Smooth muscle cell (in vitro differentiated cells): ENCODE measurements around the gene EPHA6. TPM values are rescaled to one million over a fixed set of nuclear protein-coding genes. Genes with fewer than 3 reads are reported as not detected.

Experiments used
- DNase-seq: peaks from one replicate; lab custom pipeline; 2025; ENCODE audit not compliant: unreplicated experiment; lab: John Stamatoyannopoulos, UW
- H2AFZ ChIP-seq: fragments of 200-600 bp; sonication (generic); 2 replicates; pipeline ENCODE4 v1.6.0; 2016; ENCODE audit warnings: antibody characterized with exemption, low read depth, mild to moderate bottlenecking
- H3F3A ChIP-seq: fragments of 200-600 bp; sonication (generic); 2 replicates; pipeline ENCODE4 v1.6.0; 2017; ENCODE audit warnings: antibody characterized with exemption, low read depth
- H3K27ac ChIP-seq: fragments of 200-600 bp; sonication (generic); 2 replicates; pipeline ENCODE4 v1.5.1; 2016; ENCODE audit warnings: low read depth, mild to moderate bottlenecking
- H3K27me3 ChIP-seq: fragments of 200-600 bp; sonication (generic); 2 replicates; pipeline ENCODE4 v1.6.1; 2016; ENCODE audit warnings: low read depth, mild to moderate bottlenecking
- H3K36me3 ChIP-seq: fragments of 200-600 bp; sonication (generic); 2 replicates; pipeline ENCODE4 v1.5.1; 2016; ENCODE audit warnings: low read depth
- H3K4me1 ChIP-seq: fragments of 200-600 bp; sonication (generic); 2 replicates; pipeline ENCODE4 v1.5.1; 2016; ENCODE audit warnings: low read depth
- H3K4me2 ChIP-seq: fragments of 200-600 bp; sonication (generic); 2 replicates; pipeline ENCODE4 v1.6.0; 2016; ENCODE audit warnings: mild to moderate bottlenecking
- H3K4me3 ChIP-seq: fragments of 200-600 bp; sonication (generic); 2 replicates; pipeline ENCODE4 v1.5.1; 2016; ENCODE audit warnings: mild to moderate bottlenecking
- H3K79me2 ChIP-seq: fragments of 200-600 bp; sonication (generic); 2 replicates; pipeline ENCODE4 v1.6.0; 2016; ENCODE audit warnings: low read depth, mild to moderate bottlenecking
- H3K9ac ChIP-seq: fragments of 200-600 bp; sonication (generic); 2 replicates; pipeline ENCODE4 v1.6.0; 2016; ENCODE audit warnings: low read depth
- H3K9me3 ChIP-seq: fragments of 200-600 bp; sonication (generic); replicated peaks from 2 replicates; pipeline ENCODE4 v1.5.1; 2016; ENCODE audit warnings: low read depth
- H4K20me1 ChIP-seq: fragments of 200-600 bp; sonication (generic); 2 replicates; pipeline ENCODE4 v1.6.0; 2016; ENCODE audit warnings: low read depth
- CTCF ChIP-seq: fragments of 200-600 bp; sonication (generic); IDR thresholded peaks from 2 replicates; pipeline ENCODE4 v1.5.1; 2017; ENCODE audit warnings: borderline replicate concordance, mild to moderate bottlenecking, antibody characterized with exemption; ENCODE audit not compliant: insufficient read depth, poor library complexity, severe bottlenecking
- WGBS: methylation state at CpG from one replicate; pipeline ENCODE4 v1.1.7; 2016; ENCODE audit warnings: low lambda C conversion rate; 5-methylcytosine and 5-hydroxymethylcytosine counted together
- polyA plus RNA-seq: library from polyadenylated mRNA; unstranded; fragments of >200 nt; fragmentation: Nextera tagmentation; extraction: Ambion mirVana; gene quantifications from 2 replicates; pipeline ENCODE4 v1.2.1, GENCODE V29; 2016
- total RNA-seq: library from RNA; depleted of rRNA; stranded (reverse); fragments of >200 nt; gene quantifications from 2 replicates; pipeline ENCODE4 v1.2.3, GENCODE V29; 2014

The EPHA6 gene
- total and polyA plus RNA-seq, 2 experiments from 2014 or later = 0.36 to 0.51 TPM

- Histone ChIP-seq H3K27me3 (no peaks in the 10 kb centered on the region), H3K4me3 (no peak overlapping the region), H3K36me3 (no peaks in the 10 kb centered on the region), H3K79me2 (no peaks in the 10 kb centered on the region), H3F3A (no peaks in the 10 kb centered on the region), H3K27ac (no peak overlapping the region), H2AFZ (no peak overlapping the region), H3K4me1 (no peaks in the 10 kb centered on the region), H4K20me1 (no peaks in the 10 kb centered on the region), H3K9ac (no peak overlapping the region), H3K9me3 (no peaks in the 10 kb centered on the region), H3K4me2 (no peak overlapping the region)
- no peak for TF ChIP-seq CTCF
- DNase-seq = no peak
- 81% methylated on average over 2 of the region's 2 CpGs for WGBS
These were observed 906.0 kb downstream of the EPHA6 start for GRCh38 chr3:97720417-97720816.

GRCh38 chr3:97721446-97721845, 907.1 kb downstream of the EPHA6 start:
- no peaks in the 10 kb centered on the region for H3K79me2 ChIP-seq
- no peak for DNase-seq
- no peak for TF ChIP-seq CTCF
- H4K20me1 ChIP-seq = no peaks in the 10 kb centered on the region
- no peaks in the 10 kb centered on the region for H3K4me1 ChIP-seq
- H3K9me3 ChIP-seq = no peaks in the 10 kb centered on the region
- H2AFZ ChIP-seq = no peak overlapping the region
- H3K27me3 ChIP-seq = no peaks in the 10 kb centered on the region
- no peaks in the 10 kb centered on the region for H3K36me3 ChIP-seq
- WGBS = 85% methylated on average over 2 of the region's 2 CpGs
- no peak overlapping the region for H3K4me2 ChIP-seq
- H3K27ac ChIP-seq = no peak overlapping the region
- no peaks in the 10 kb centered on the region for H3F3A ChIP-seq
- H3K4me3 ChIP-seq = no peak overlapping the region
- no peak overlapping the region for H3K9ac ChIP-seq

- Histone ChIP-seq H3K4me2 (no peak overlapping the region), H3K79me2 (no peaks in the 10 kb centered on the region), H3K4me1 (no peaks in the 10 kb centered on the region), H3K27ac (no peak overlapping the region), H4K20me1 (no peaks in the 10 kb centered on the region), H3K9ac (no peak overlapping the region), H3K9me3 (no peaks in the 10 kb centered on the region), H2AFZ (no peak overlapping the region), H3F3A (no peaks in the 10 kb centered on the region), H3K4me3 (no peak overlapping the region), H3K27me3 (no peaks in the 10 kb centered on the region), H3K36me3 (no peaks in the 10 kb centered on the region)
- DNase-seq = no peak
- no peak for TF ChIP-seq CTCF
- WGBS = 39% methylated on average over 3 of the region's 3 CpGs
These were observed 922.5 kb downstream of the EPHA6 start for GRCh38 chr3:97736928-97737327.

- H3K4me3 ChIP-seq = no peak overlapping the region
- no peaks in the 10 kb centered on the region for H3K9me3 ChIP-seq
- H3K4me2 ChIP-seq = no peak overlapping the region
- H3K9ac ChIP-seq = no peak overlapping the region
- 77% methylated on average over 1 of the region's 1 CpG for WGBS
- no peak for TF ChIP-seq CTCF
- H3K27ac ChIP-seq = no peak overlapping the region
- H3K36me3 ChIP-seq = no peaks in the 10 kb centered on the region
- H2AFZ ChIP-seq = no peak overlapping the region
- H3K4me1 ChIP-seq = no peaks in the 10 kb centered on the region
- DNase-seq = no peak
- H3K79me2 ChIP-seq = no peaks in the 10 kb centered on the region
- no peaks in the 10 kb centered on the region for H3K27me3 ChIP-seq
- no peaks in the 10 kb centered on the region for H4K20me1 ChIP-seq
- H3F3A ChIP-seq = no peaks in the 10 kb centered on the region
These were observed 924.4 kb downstream of the EPHA6 start for GRCh38 chr3:97738761-97739160.
